PC-3 (cell line): Measurements from ENCODE around the gene DEPDC1.

Experiments
- CTCF ChIP-seq: fragments of 300-600 bp; sonication (generic); conservative IDR thresholded peaks from 2 replicates; pipeline ENCODE4 v1.5.1; 2017; ENCODE audit warnings: antibody characterized with exemption, low read depth, mild to moderate bottlenecking, low read length
- EZH2 ChIP-seq: fragments of 300-600 bp; sonication (generic); IDR thresholded peaks from one replicate; pipeline ENCODE4 v1.6.1; 2017; ENCODE audit warnings: antibody characterized with exemption, mild to moderate bottlenecking, low read length; ENCODE audit not compliant: unreplicated experiment

GRCh38 chr1:68449901-68450300, 47.0 kb downstream of the DEPDC1 start, which contains the start of gene RPE65:
- no peak for TF ChIP-seq CTCF
- no peak for TF ChIP-seq EZH2
